Lower lobe of right lung (tissue), 2 donors: ENCODE data around the gene ADGRL1. TPM values are rescaled to one million over a fixed set of nuclear protein-coding genes. Genes with fewer than 3 reads are reported as not detected.
A peak's percentile ranks its signal among the peaks of the same experiment; 100 is the strongest.
"Not testable (repeated sequence)": the region's sequence is repeated elsewhere in the genome, so short reads cannot be mapped to it uniquely, and the experiment has no call there.

Experiments used
- ATAC-seq, 2 donors: fragments of 200-7000 bp; cut with Tn5 transposase; one replicate each; pipeline ENCODE4 v1.9.1; 2020 to 2022; ENCODE audit warnings: mild to moderate bottlenecking in 2 of 2, moderate library complexity in 2 of 2
- DNase-seq: peaks from one replicate; pipeline ENCODE4 v3.0.0-alpha.2; 2020
- H3K27ac ChIP-seq: fragments of 200-600 bp; one replicate; pipeline ENCODE4 v1.8.0; 2022
- H3K27me3 ChIP-seq: fragments of 200-600 bp; one replicate; pipeline ENCODE4 v1.8.0; 2022; ENCODE audit warnings: low read depth
- H3K36me3 ChIP-seq: fragments of 200-600 bp; one replicate; pipeline ENCODE4 v1.8.0; 2022; ENCODE audit warnings: mild to moderate bottlenecking
- H3K4me1 ChIP-seq: fragments of 200-600 bp; one replicate; pipeline ENCODE4 v1.8.0; 2022
- H3K4me3 ChIP-seq: fragments of 200-600 bp; one replicate; pipeline ENCODE4 v1.8.0; 2022; ENCODE audit warnings: mild to moderate bottlenecking
- H3K9me3 ChIP-seq: fragments of 200-600 bp; one replicate; pipeline ENCODE4 v1.8.0; 2022
- intact Hi-C: fragments of 100-400 bp; cut with DNase I; formaldehyde crosslinking; loops from one replicate; pipeline ENCODE4 v1.11.0; 2022
- long read RNA-seq: library from polyadenylated mRNA; unstranded; transcript quantifications from one replicate; pipeline ENCODE4 v2.0.0, GENCODE V29; 2021
- total RNA-seq: library from RNA; stranded (reverse); fragmentation: NEBNext Ultra II Directional; extraction: Animal tissue kit (Norgen Biotek cat#: 25700); gene quantifications from one replicate; pipeline ENCODE4 v1.2.1, GENCODE V29; 2021
- TF ChIP-seq, protein P1 (sequence below): fragments of 200-600 bp; IDR thresholded peaks from one replicate; pipeline ENCODE4 v1.8.0; 2022; ENCODE audit warnings: antibody characterized with exemption, mild to moderate bottlenecking
- donor health status: DM: no; HTN: yes; CAD: no; lungs with severe emphysema.

ADGRL1 gene
- total RNA-seq: 28.7 TPM
- long read RNA-seq, partial matches to known transcripts: 1 of 30 reads
- long read RNA-seq, other reads (novel, unspliced or antisense): 29 of 30 reads

DNA sequence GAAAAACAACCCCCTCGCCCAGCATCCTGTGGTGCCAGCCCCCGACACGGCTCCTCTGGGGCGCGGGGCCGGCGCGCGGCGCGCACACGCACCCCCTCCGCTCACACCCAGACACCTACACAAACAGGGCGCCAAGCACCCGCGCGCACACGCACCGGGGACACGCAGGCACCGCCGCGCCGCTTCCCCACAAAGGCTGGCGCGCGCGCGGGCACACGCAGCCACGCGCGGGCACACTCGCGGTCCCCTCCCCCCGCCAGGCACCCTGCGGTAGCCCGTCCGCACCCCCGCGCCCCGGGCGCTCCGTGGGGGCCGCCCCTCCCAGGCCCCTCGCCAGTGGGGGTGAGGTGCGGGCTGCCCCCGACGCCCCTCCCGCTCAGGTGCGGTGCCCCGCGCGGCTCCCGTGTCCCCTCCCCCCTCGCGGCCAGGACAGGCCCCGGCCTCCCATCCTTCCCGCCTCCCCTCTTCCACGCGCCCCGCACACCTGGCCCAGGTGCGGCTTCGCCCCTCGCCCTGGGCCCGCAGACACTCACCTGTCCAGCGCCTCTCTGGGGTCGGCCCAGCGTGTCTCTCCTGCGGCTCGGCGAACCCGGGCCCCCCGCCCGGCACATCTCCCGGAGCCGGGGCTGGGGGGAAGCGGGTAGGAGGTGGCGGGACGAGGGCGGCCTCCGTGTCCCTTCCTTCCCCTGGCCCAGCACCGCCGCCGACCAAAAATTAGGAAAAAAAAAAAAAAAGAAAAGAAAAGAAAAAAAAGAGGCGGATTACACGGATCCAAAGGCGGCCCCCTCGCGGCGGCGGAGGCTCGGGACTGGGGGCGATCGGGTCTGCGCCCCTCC lies at the start of gene ADGRL1:
Gene ADGRL1, minus strand, starts transcription at position 718 of the 836 bp plus-strand sequence. CDS start 22,567 bp downstream, outside the sequence.
- intact Hi-C loops, H3K4me1 ChIP-seq: not testable (repeated sequence)

DNA sequence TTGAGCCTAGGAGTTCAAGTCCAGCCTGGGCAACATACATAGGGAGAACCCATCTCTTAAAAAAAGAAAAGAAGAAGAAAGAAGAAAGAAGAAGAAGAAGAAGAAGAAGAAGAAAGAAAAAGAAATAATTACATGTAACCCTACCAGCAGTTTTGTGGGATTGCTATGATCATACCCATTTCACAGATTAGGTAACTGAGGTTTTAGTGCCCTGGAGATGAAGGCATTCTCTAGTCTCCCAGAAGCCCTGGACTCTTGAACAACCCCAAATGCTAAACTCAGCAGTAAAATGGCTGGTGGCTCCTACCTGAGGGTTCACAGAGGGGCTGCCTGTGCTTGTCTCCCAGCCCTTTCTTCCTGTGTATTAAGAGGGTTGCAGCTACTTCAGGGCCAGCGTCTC lies 49.3 kb upstream of the ADGRL1 start:
- H3K9me3 ChIP-seq, H3K36me3 ChIP-seq, intact Hi-C loops, H3K27me3 ChIP-seq, H3K27ac ChIP-seq, ATAC-seq, DNase-seq, H3K4me1 ChIP-seq, H3K4me3 ChIP-seq: not testable (repeated sequence)

More for the DNA sequence above, at the start of gene ADGRL1:
- H3K9me3 ChIP-seq, H3K27me3 ChIP-seq, H3K36me3 ChIP-seq, DNase-seq: not testable (repeated sequence)
- ATAC-seq: peak in 1 of 2 donors; percentile 0
- peak within 1 kb of the TSS; percentile 56 for H3K4me3 ChIP-seq
- peak within 1 kb of the TSS; percentile 51 for H3K27ac ChIP-seq

DNA sequence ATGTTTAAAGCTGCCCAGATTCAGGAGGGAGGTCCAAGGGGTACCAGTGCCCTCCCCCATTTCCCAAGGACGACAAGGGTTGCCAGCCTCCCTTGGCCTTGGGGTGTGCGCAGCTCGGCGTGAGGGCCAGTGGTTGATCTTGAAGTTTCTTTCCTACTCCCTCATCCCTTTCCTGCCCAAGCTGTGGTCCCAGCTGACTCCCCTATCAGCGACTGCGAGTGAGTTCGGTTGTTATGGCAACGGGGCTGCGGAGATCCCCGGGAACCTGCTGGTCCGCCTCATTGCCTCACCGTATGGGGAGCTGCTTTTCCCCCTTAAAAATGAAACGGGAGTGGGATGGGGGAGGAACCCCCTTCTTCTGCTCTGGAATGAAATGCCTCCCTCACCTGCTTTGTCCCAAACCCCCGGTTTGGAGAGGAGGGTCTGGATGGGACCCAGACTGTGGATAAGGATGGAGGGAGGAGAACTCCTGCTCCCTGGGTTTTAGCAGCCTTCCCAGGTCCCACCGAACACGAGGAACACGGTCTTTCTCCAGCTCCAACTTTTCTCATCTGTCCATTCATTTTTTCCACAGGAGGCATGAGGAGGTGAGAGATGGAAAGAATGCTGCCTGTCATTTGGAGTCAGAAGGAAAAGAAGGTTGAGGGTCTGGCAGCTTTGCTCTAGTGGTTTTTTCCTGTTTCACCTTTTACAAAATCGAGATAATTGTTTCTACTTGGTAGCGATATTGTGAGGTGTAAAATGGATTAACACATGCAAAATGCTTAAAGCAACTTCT lies 48.0 kb upstream of the ADGRL1 start:
- H3K27me3 ChIP-seq, H3K9me3 ChIP-seq, H3K36me3 ChIP-seq, H3K4me1 ChIP-seq, intact Hi-C loops, H3K27ac ChIP-seq, ATAC-seq, DNase-seq, H3K4me3 ChIP-seq: not testable (repeated sequence)

DNA sequence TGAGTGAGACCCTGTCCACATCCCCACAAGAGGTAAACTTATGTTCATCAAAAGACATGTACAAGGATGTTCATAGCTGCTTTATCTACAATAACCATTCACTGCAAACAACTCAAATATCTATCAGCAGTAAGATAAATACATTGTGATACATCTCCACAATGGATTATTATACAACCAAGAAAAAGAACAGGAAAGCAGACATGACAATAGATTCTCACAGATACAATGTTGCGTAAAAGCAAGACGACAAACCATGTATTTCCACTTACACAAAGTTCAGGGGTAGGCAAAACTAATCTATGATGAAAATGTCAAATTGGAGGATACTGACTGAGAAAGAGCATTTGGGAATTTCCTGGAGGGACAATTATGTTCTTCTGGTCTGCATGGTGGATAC lies 46.2 kb upstream of the ADGRL1 start:
- H3K27ac ChIP-seq, H3K9me3 ChIP-seq, H3K4me3 ChIP-seq, H3K27me3 ChIP-seq, DNase-seq, ATAC-seq, H3K4me1 ChIP-seq, H3K36me3 ChIP-seq, intact Hi-C loops: not testable (repeated sequence)

DNA sequence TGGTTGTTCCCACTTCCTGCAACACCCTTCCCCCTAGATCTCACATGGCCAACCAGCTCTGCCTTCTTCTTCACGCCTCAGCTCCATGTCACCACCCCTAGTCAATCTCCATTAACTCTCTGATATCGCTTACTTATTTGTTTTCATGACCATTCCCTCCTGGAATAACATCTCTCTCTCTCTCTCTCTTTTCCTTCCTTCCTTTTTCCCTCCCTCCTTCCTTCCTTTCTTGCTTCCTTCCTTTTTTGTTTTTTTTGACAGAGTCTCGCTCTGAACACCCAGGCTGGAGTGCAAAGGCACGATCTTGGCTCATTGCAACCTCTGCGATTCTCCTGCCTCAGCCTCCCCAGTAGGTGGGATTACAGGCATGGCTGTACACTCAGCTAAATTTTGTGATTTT lies 44.9 kb upstream of the ADGRL1 start:
- Histone ChIP-seq H3K27me3 (no peaks in the 10 kb centered on the region), H3K9me3 (no peaks in the 10 kb centered on the region), H3K4me3 (no peak overlapping the region), H3K27ac (no peak overlapping the region), H3K4me1 (peaks cover 9% of the 10 kb centered on the region), H3K36me3 (no peaks in the 10 kb centered on the region)
- DNase-seq (no peak), ATAC-seq (no peak)
- intact Hi-C loops: no loop called here
- TF ChIP-seq, protein P1, sequence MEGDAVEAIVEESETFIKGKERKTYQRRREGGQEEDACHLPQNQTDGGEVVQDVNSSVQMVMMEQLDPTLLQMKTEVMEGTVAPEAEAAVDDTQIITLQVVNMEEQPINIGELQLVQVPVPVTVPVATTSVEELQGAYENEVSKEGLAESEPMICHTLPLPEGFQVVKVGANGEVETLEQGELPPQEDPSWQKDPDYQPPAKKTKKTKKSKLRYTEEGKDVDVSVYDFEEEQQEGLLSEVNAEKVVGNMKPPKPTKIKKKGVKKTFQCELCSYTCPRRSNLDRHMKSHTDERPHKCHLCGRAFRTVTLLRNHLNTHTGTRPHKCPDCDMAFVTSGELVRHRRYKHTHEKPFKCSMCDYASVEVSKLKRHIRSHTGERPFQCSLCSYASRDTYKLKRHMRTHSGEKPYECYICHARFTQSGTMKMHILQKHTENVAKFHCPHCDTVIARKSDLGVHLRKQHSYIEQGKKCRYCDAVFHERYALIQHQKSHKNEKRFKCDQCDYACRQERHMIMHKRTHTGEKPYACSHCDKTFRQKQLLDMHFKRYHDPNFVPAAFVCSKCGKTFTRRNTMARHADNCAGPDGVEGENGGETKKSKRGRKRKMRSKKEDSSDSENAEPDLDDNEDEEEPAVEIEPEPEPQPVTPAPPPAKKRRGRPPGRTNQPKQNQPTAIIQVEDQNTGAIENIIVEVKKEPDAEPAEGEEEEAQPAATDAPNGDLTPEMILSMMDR: no peak

DNA sequence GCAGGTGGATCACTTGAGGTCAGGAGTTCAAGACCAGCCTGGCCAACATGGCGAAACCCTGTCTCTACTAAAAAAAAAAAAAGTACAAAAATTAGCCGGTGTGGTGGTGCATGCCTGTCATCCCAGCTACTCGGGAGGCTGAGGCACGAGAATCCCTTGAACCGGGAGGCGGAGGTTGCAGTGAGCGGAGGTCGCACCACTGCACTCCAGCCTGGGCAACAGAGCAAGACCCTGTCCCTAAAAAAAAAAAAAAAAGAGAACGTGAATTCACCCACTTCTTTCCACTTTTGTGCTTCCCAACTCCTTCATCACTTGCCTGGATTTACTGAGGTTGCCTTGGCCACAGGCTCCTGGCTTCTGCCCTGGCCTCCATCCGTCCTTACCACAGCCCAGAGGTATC lies 44.3 kb upstream of the ADGRL1 start:
- DNase-seq, ATAC-seq, H3K27me3 ChIP-seq, intact Hi-C loops, H3K27ac ChIP-seq, H3K36me3 ChIP-seq, H3K4me3 ChIP-seq, H3K4me1 ChIP-seq, H3K9me3 ChIP-seq: not testable (repeated sequence)

DNA sequence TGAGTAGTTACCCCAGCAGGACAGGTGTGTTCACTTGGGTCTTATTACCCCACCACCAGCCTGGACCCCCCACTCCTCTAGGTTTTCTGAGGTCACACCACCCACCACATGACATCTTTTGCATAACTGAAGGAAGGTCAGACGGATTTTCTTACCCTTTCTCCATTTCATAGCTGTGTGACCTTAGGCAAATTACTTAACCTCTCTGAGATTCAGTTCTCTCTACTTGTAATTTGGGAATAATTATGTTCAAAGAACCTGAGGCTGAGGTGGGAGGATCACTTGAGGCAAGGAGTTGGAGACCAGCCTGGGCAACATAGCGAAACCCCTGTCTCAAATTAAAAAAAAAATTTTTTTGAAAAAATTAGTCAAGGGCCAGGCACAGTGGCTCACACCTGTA lies 43.9 kb upstream of the ADGRL1 start:
- ATAC-seq, DNase-seq, H3K27me3 ChIP-seq: not testable (repeated sequence)

DNA sequence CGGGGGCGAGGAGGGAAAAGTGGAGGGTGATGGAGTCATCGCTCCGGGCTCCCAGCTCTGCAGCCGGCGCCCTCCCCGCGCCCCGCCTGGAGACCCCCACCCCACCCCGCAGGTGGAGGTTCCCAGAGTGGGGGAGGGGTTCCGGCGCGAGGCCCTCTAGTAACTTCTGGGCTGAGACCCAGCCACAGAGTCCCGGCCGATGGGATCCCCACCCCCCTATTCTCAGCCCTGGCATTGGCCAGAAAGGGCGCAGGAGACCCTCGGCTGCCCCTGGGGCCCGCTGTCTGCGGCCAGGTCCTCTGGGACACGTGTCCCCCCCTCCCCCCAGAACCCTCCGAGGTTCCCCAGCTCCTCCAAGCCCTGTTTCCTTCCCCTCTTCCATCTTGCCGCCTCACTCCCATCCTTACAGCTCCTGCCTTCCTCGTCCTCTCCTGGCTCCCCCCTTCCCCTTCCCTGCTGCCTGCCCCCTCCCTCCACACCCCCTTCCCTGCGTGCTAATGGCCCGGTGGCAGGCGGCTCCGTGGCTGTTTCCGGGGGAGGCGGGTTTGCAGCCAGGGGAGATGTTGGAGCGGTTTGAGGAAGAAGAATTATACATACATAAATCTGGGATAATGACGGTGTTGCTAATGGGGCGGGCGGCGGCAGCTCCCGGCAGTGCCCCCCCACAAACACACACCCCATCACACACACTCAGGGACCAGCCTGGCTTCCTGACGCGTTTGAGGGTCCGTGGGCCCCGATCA lies 43.2 kb upstream of the ADGRL1 start:
- H3K36me3 ChIP-seq, H3K27ac ChIP-seq, H3K27me3 ChIP-seq, intact Hi-C loops, H3K9me3 ChIP-seq, DNase-seq, H3K4me1 ChIP-seq: not testable (repeated sequence)
- ATAC-seq: peak; percentile 26 to 36
- peak overlapping the region; percentile 53 for H3K4me3 ChIP-seq

More for the DNA sequence above, 43.9 kb upstream of the ADGRL1 start:
- H3K9me3 ChIP-seq, H3K4me1 ChIP-seq, H3K36me3 ChIP-seq, H3K27ac ChIP-seq, H3K4me3 ChIP-seq, intact Hi-C loops: not testable (repeated sequence)
